Measurements from ENCODE around the gene CFAP46. TPM values are rescaled to one million over a fixed set of nuclear protein-coding genes. Genes with fewer than 3 reads are reported as not detected.

CFAP46 gene
- total and polyA plus RNA-seq, 10 of the 15 experiments (the other 5 are each of a cell fraction or from before 2014, with no cell fraction given), result 0.01 to 0.18 (median 0.03) TPM; not detected in 7

DNA sequence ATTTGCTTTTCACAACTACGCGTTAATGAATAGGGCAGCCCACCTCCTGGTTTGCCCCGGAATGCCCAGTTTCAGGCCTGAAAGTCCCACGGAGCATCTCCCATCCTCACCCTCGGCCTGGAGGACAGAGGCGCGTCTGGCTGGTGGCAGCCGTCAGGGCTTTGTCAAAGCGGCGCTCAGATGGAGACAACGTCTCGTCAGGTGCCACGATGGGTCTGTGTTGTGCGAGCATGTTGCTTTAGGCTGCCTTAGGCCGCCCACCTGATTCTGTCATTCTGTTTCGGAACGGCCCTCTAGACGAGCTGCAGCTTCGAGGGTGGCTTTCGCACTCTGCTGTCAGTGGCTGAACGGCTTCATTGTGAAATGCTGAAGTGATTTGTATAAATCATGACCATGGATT is 39.4 kb upstream of the CFAP46 start:
- no TSS peak for BruUV-seq (replicated peaks)
- Histone ChIP-seq H3K79me2 (ENCODE audit: control insufficient read depth, insufficient read depth, low read length) (no peaks in the 10 kb centered on the region), H3K4me3 (no peak overlapping the region), H2AFZ (ENCODE audit: control insufficient read depth, low read depth, low read length) (no peak overlapping the region), H3K27ac (ENCODE audit: control insufficient read depth, insufficient read depth) (no peak overlapping the region), H3K36me3 (ENCODE audit: control insufficient read depth in 2 of 2, insufficient read depth in 2 of 2, low read length in 1 of 2) (no peaks in the 10 kb centered on the region), H3K27me3 (replicated peaks in 1 of 2; ENCODE audit: control insufficient read depth in 2 of 2, insufficient read depth in 2 of 2, low read length in 1 of 2) (no peaks in the 10 kb centered on the region), H3K4me2 (ENCODE audit: control insufficient read depth, insufficient read depth) (no peak overlapping the region), H3K9ac (ENCODE audit: control insufficient read depth, insufficient read depth, low read length) (no peak overlapping the region), H4K20me1 (ENCODE audit: control insufficient read depth, insufficient read depth) (no peaks in the 10 kb centered on the region), H3K4me1 (ENCODE audit: control insufficient read depth, insufficient read depth, low read length) (no peaks in the 10 kb centered on the region), H3K9me3 (replicated peaks; ENCODE audit: control insufficient read depth, insufficient read depth, low read length) (no peaks in the 10 kb centered on the region; the same call in 2 of the 3 replicates)
- DNase-seq (ENCODE audit: low read depth, low spot score) (no peak), FAIRE-seq (no peak), ATAC-seq (no peak)
- in situ Hi-C loops (cut with MboI) (no loop called here), intact Hi-C loops (cut with micrococcal nuclease; ENCODE audit: unreplicated experiment) (no loop called here)
- 67% methylated on average over 21 of the region's 21 CpGs for WGBS (ENCODE audit: insufficient coverage, insufficient replicate concordance, low lambda C conversion rate, missing lambda C conversion rate)
- POLR2A ChIA-PET, result no interaction called here
- RAD21 ChIA-PET (ENCODE audit: unreplicated experiment), result no interaction called here
- CTCF ChIA-PET, result no interaction called here
- TF ChIP-seq TBL1XR1 (IDR thresholded peaks at IDR 0.05; ENCODE audit: low read depth, low read length), result no peak
- TF ChIP-seq SUZ12 (IDR thresholded peaks at IDR 0.05; ENCODE audit: unreplicated experiment), result no peak
- no peak for TF ChIP-seq BCLAF1 (IDR thresholded peaks at IDR 0.05)
- TF ChIP-seq NFIC (IDR thresholded peaks at IDR 0.05; ENCODE audit: low read depth, low read length), result no peak
- no peak for TF ChIP-seq ZBTB4 (CRISPR knock-in tag; IDR thresholded peaks at IDR 0.05)
- no peak for TF ChIP-seq SUPT20H (IDR thresholded peaks at IDR 0.05; ENCODE audit: borderline replicate concordance, control insufficient read depth, low read depth, low read length)
- TF ChIP-seq EP300 (IDR thresholded peaks at IDR 0.05; ENCODE audit: borderline replicate concordance in 1 of 2, control insufficient read depth in 1 of 2, low read depth in 2 of 2, low read length in 2 of 2), result no peak
- SMC1A ChIA-PET (ENCODE audit: uncharacterized antibody, unreplicated experiment), result no interaction called here
